HCT116 (cell line): ENCODE measurements around the gene SSH2. TPM values are rescaled to one million over a fixed set of nuclear protein-coding genes. Genes with fewer than 3 reads are reported as not detected.

ENCODE experiments used
- ATAC-seq: fragments of 200-7000 bp; cut with Tn5 transposase; 2 replicates; pipeline ENCODE4 v1.9.1; 2020; ENCODE audit warnings: mild to moderate bottlenecking, moderate library complexity
- BruUV-seq: library from RNA; stranded (reverse); fragments of 400-500 nt; replicated peaks from 2 replicates; lab custom pipeline; 2021; lab: Mats Ljungman, UMichigan
- CTCF ChIA-PET: fragments of 300-600 bp; sonication (Branson Sonifier 250); formaldehyde crosslinking; loops from one replicate; lab custom pipeline; 2021; ENCODE audit warnings: antibody characterized with exemption; lab: Charles Lee
- POLR2A ChIA-PET: fragments of 300-600, 350-600 bp; sonication (Branson Sonifier 250); formaldehyde crosslinking; loops from one replicate; lab custom pipeline; 2021; ENCODE audit warnings: antibody characterized with exemption; lab: Charles Lee
- RAD21 ChIA-PET, 2 experiments: fragments of 300-600 bp; sonication (Branson Sonifier 250); formaldehyde crosslinking; loops; one replicate each; lab custom pipeline; 2023; ENCODE audit warnings: low total read pairs in 2 of 2; ENCODE audit not compliant: uncharacterized antibody in 2 of 2, unreplicated experiment in 2 of 2, low non-redundant PET in 1 of 2; lab: Charles Lee
- DNase-seq: peaks from one replicate; pipeline ENCODE4 v3.0.0-alpha.2; 2010; ENCODE audit warnings: low read depth, low spot score
- H2AFZ ChIP-seq: fragments of 200-600 bp; shearing (Covaris generic), sonication (generic); 2 replicates; pipeline ENCODE4 v1.6.1; 2017; ENCODE audit warnings: low read depth, mixed run types, mixed read lengths, antibody characterized with exemption, low read length; ENCODE audit not compliant: poor library complexity, severe bottlenecking
- H3K27ac ChIP-seq: 2 replicates; pipeline ENCODE4 v1.5.1; 2012; ENCODE audit warnings: low read depth, low read length
- H3K27me3 ChIP-seq: fragments of 200-600 bp; sonication (generic); 2 replicates; pipeline ENCODE4 v1.6.1; 2016; ENCODE audit warnings: mixed run types, low read length, mixed read lengths; ENCODE audit not compliant: insufficient read depth
- H3K36me3 ChIP-seq, 2 experiments: fragments of 200-500 bp in 1 of 2; fragments of 200-600 bp in 1 of 2; sonication (Bioruptor generic) in 1 of 2; sonication (generic) in 1 of 2; 2 replicates each; pipeline versions ENCODE4 v1.5.1 to v1.6.1; 2014 to 2016; ENCODE audit warnings: low read length in 2 of 2, inconsistent platforms in 1 of 2, mixed read lengths in 1 of 2, mixed run types in 1 of 2; ENCODE audit not compliant: insufficient read depth in 2 of 2, control insufficient read depth in 1 of 2
- H3K4me1 ChIP-seq, 2 experiments: fragments of 200-600 bp in 1 of 2; sonication (generic) in 1 of 2; 2 replicates each; pipeline versions ENCODE4 v1.5.1 to v1.6.1; 2012 to 2017; ENCODE audit warnings: low read length in 2 of 2, inconsistent platforms in 1 of 2, mild to moderate bottlenecking in 1 of 2, mixed read lengths in 1 of 2, mixed run types in 1 of 2, moderate library complexity in 1 of 2; ENCODE audit not compliant: insufficient read depth in 2 of 2, control insufficient read depth in 1 of 2
- H3K4me2 ChIP-seq: fragments of 200-600 bp; sonication (generic); 2 replicates; pipeline ENCODE4 v1.6.1; 2017; ENCODE audit warnings: mixed run types, low read length, mixed read lengths
- H3K4me3 ChIP-seq, 2 experiments: fragments of 200-600 bp in 1 of 2; sonication (generic) in 1 of 2; replicated peaks in 1 of 2; 2 replicates each; pipeline ENCODE4 v1.5.1; 2011 to 2016; ENCODE audit warnings: low read length in 2 of 2, control low read depth in 1 of 2, low read depth in 1 of 2, mild to moderate bottlenecking in 1 of 2, mixed read lengths in 1 of 2, mixed run types in 1 of 2
- H3K79me2 ChIP-seq: fragments of 200-600 bp; sonication (generic); 2 replicates; pipeline ENCODE4 v1.6.1; 2017; ENCODE audit warnings: mild to moderate bottlenecking, mixed run types, low read length, moderate library complexity, mixed read lengths; ENCODE audit not compliant: insufficient read depth
- H3K9ac ChIP-seq: fragments of 200-600 bp; sonication (generic); 2 replicates; pipeline ENCODE4 v1.6.1; 2016; ENCODE audit warnings: low read length, mixed read lengths
- H3K9me2 ChIP-seq: fragments of 200-600 bp; sonication (generic), shearing (Covaris generic); 2 replicates; pipeline ENCODE4 v1.6.1; 2017; ENCODE audit warnings: mixed run types, mild to moderate bottlenecking, moderate library complexity; ENCODE audit not compliant: insufficient read depth
- H3K9me3 ChIP-seq, 2 experiments: fragments of 200-500 bp in 1 of 2; fragments of 200-600 bp in 1 of 2; sonication (Bioruptor generic) in 1 of 2; sonication (generic) in 1 of 2; 2 replicates each; pipeline ENCODE4 v1.6.1; 2014 to 2017; ENCODE audit warnings: low read length in 2 of 2, mixed read lengths in 2 of 2, inconsistent platforms in 1 of 2, low read depth in 1 of 2, mild to moderate bottlenecking in 1 of 2, mixed run types in 1 of 2, moderate library complexity in 1 of 2; ENCODE audit not compliant: control insufficient read depth in 1 of 2, insufficient read depth in 1 of 2
- H4K20me1 ChIP-seq: fragments of 200-600 bp; sonication (generic), shearing (Covaris generic); 2 replicates; pipeline ENCODE4 v1.6.1; 2017; ENCODE audit warnings: mixed run types, mild to moderate bottlenecking, moderate library complexity; ENCODE audit not compliant: insufficient read depth
- ATF3 ChIP-seq: IDR thresholded peaks from 2 replicates; pipeline ENCODE4 v1.6.1; 2012
- EZH2 ChIP-seq: fragments of 200-600 bp; sonication (generic); IDR thresholded peaks from 2 replicates; pipeline ENCODE4 v1.6.1; 2017; ENCODE audit warnings: antibody characterized with exemption, mixed run types
- EZH2phosphoT487 ChIP-seq: fragments of 200-600 bp; IDR thresholded peaks from 2 replicates; pipeline ENCODE4 v1.6.1; 2018; ENCODE audit warnings: antibody characterized with exemption, borderline replicate concordance
- MAX ChIP-seq: IDR thresholded peaks from 2 replicates; pipeline ENCODE4 v1.6.1; 2012
- POLR2A ChIP-seq: IDR thresholded peaks from 2 replicates; pipeline ENCODE4 v1.7.0; 2011; ENCODE audit warnings: borderline replicate concordance; ENCODE audit not compliant: insufficient read depth, insufficient read length; ENCODE audit errors: extremely low read depth
- SRF ChIP-seq: IDR thresholded peaks from 2 replicates; pipeline ENCODE4 v1.6.1; 2012; ENCODE audit warnings: low read depth
- YY1 ChIP-seq: IDR thresholded peaks from 2 replicates; pipeline ENCODE4 v1.6.1; 2011; ENCODE audit warnings: low read length, low read depth, moderate library complexity, mild to moderate bottlenecking; ENCODE audit not compliant: insufficient replicate concordance; ENCODE audit errors: extremely low read depth
- ZBTB33 ChIP-seq: IDR thresholded peaks from 2 replicates; pipeline ENCODE4 v1.6.1; 2011; ENCODE audit warnings: mild to moderate bottlenecking, low read length, moderate library complexity; ENCODE audit not compliant: insufficient replicate concordance; ENCODE audit errors: extremely low read depth
- ZNF274 ChIP-seq: fragments of 200-500 bp; sonication (Bioruptor generic); IDR thresholded peaks from 2 replicates; pipeline ENCODE4 v1.6.1; 2014; ENCODE audit warnings: mild to moderate bottlenecking, low read depth, low read length, inconsistent platforms
- intact Hi-C: fragments of 100-400 bp; cut with micrococcal nuclease; formaldehyde crosslinking; loops from 2 replicates; pipeline ENCODE4 v1.10.0; 2022
- total RNA-seq: library from RNA; stranded (reverse); gene quantifications from one replicate; pipeline ENCODE4 v1.2.1, GENCODE V29; 2021; ENCODE audit not compliant: unreplicated experiment

Gene SSH2
- total RNA-seq, 1 experiment from 2014 or later, result 17.0 TPM

- no peak for ATAC-seq
- peaks cover 3 to 23% of the 10 kb centered on the region in 2 experiments for H3K4me1 ChIP-seq
- BruUV-seq, result no TSS peak
- no peak for DNase-seq
- ChIA-PET CTCF (no interaction called here), RAD21 (no interaction called here), POLR2A (no interaction called here)
- no peak overlapping the region for H3K4me2 ChIP-seq
- no peaks in the 10 kb centered on the region for H3K9me2 ChIP-seq
- no peak overlapping the region for H3K9ac ChIP-seq
- H3K4me3 ChIP-seq, result no peak overlapping the region
- TF ChIP-seq ATF3, result no peak
- TF ChIP-seq SRF, result no peak
- TF ChIP-seq MAX, result no peak
- no peak for TF ChIP-seq EZH2
- TF ChIP-seq EZH2phosphoT487, result no peak
- TF ChIP-seq ZBTB33, result no peak
- no peak for TF ChIP-seq ZNF274
- TF ChIP-seq YY1, result no peak
- TF ChIP-seq POLR2A, result no peak
- H3K36me3 ChIP-seq, result peaks cover 0 to 2% of the 10 kb centered on the region in 2 experiments; a peak in 1 of 4 replicates
- intact Hi-C loops, result no loop called here
- H4K20me1 ChIP-seq, result no peaks in the 10 kb centered on the region
- H3K27ac ChIP-seq, result no peak overlapping the region
- no peaks in the 10 kb centered on the region for H3K79me2 ChIP-seq
- H2AFZ ChIP-seq, result no peak overlapping the region
- no peaks in the 10 kb centered on the region for H3K9me3 ChIP-seq
- no peaks in the 10 kb centered on the region for H3K27me3 ChIP-seq
Observed at GRCh38 chr17:29628644-29629043, 301.4 kb downstream of the SSH2 start.
